Measurements from ENCODE around the gene SRCIN1. TPM values are rescaled to one million over a fixed set of nuclear protein-coding genes. Genes with fewer than 3 reads are reported as not detected.
A peak's percentile ranks its signal among the peaks of the same experiment; 100 is the strongest.
"Not testable (repeated sequence)": the region's sequence is repeated elsewhere in the genome, so short reads cannot be mapped to it uniquely, and the experiment has no call there.

Gene SRCIN1
- total RNA-seq, 1 donor from 2014 or later, result 24.5 TPM

- no peak for DNase-seq
These were observed 95.9 kb downstream of the SRCIN1 start for GRCh38 chr17:38509772-38510420.

- DNase-seq, result peak; percentile 44
These were observed 96.6 kb downstream of the SRCIN1 start for GRCh38 chr17:38508954-38509771.

DNA sequence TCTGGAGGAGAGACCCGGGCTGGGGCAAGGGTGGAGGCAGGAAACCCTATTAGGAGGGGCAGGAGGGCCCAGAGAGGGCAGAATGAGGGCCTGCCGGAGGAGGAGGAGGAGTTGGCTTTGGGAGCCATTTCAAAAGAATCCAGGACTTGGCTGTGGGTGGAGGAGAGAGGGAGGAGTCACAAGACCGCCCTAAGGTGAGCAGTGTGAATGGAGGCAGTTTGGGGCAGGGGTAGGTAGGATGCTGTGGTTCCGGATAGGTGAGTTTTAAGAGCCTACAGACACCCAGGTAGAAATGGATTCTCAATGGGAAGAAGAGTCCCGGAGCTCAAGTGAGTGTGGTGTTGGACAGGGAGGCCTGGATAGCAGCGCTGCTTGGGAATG is 97.2 kb downstream of the SRCIN1 start:
- DNase-seq, result no peak

DNA sequence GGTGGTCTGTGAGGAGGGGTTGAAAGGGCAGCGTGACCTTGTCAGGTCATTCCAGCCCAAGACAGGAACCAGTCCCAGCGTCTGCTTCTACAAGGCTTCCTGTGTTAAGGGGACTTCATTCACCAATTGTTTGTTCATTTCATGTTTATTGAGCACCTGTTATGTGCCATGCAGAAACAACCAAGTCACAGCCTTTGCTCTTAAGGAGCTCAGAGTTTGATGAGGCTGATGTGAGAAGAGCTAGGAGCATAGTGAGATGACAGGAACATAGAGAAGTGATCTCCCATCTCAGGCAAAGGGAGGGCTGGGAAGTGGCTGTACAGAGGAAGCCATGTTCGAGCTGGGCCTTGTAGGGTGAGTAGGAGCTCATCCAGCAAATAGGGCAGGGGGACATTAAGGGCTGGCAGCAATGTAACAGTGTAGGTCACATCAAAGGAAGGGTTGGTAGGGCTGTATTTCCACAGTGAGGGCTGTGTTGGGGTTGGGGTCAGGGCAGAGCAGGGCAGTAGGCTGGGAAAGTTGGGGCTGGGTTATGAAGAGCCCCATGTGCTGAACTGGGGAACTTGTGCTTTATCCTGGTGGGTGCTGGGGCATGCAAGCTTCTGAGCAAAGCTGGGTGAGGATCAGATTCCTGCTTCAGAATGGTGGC is 97.7 kb downstream of the SRCIN1 start:
- DNase-seq, result no peak

DNA sequence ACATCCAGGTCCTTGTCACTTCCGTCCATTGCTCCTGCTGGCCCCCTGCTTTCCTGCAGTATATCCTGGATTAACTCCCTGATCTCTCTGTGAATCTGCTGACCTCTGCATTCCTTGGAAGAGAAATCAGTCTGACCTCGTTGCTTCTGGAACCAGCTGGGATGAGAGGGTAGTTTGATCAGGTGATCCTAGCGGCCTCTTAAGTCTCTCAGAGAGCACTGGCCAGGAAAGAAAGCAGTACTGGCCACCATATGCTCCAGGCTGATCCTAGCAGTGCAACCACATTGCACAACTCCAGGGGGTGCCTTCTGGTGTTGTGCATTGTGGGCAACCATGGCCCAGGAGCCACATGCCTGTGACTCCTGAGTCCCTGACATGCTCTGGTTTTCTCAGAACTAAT is 98.3 kb downstream of the SRCIN1 start:
- DNase-seq, result no peak

GRCh38 chr17:38504216-38504615 is 101.5 kb downstream of the SRCIN1 start:
- DNase-seq, result no peak

GRCh38 chr17:38503286-38503913 is 102.4 kb downstream of the SRCIN1 start:
- not testable (repeated sequence) for DNase-seq

- not testable (repeated sequence) for DNase-seq
These were observed 104.0 kb downstream of the SRCIN1 start for GRCh38 chr17:38501718-38502117.

DNA sequence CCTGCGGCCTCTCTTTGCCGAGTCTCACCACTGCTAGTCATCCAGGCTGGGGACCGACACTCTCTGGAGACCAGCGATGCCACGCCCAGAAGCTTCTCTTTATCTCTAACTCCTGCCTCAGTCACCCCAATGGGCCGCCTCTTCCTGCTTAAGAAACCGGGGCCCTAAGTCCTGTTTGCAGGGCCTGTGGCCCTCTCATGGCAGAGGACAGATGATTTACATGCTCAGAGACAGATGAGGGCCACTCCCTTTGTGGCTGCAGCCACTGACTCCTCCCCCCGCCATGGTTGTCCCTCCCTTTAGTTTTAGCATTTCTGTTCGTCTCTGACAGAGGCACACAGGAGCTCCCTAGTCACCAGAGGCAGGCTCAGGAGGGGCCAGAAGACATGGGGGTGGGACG is 106.5 kb downstream of the SRCIN1 start:
- DNase-seq, result not testable (repeated sequence)

GRCh38 chr17:38498353-38498752 is 107.4 kb downstream of the SRCIN1 start:
- no peak for DNase-seq

- not testable (repeated sequence) for DNase-seq
These were observed 108.1 kb downstream of the SRCIN1 start for GRCh38 chr17:38497656-38498055.

- DNase-seq, result not testable (repeated sequence)
These were observed 111.6 kb downstream of the SRCIN1 start for GRCh38 chr17:38494152-38494551.

- peak; percentile 81 for DNase-seq
These were observed 113.4 kb downstream of the SRCIN1 start for GRCh38 chr17:38492067-38493040.

- not testable (repeated sequence) for DNase-seq
These were observed 114.2 kb downstream of the SRCIN1 start for GRCh38 chr17:38491346-38492066.

GRCh38 chr17:38489774-38490173 is 116.0 kb downstream of the SRCIN1 start:
- DNase-seq, result not testable (repeated sequence)

GRCh38 chr17:38485681-38486298 is 120.0 kb downstream of the SRCIN1 start:
- DNase-seq, result not testable (repeated sequence)

DNA sequence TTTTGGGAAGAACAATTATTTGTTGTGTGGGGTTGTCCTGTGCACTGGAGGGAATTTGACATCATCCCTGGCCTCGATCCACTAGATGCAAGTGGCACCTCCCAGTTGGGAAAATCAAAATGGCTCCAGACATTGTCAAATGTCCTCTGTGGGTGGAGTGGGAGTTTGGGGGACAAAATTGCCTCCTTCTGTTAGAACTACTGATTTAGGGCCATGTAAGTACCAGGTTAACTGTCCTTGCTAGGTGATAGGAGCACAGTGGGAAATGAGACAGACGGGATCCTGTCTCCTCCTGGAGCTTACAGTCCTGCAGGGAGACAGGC is 120.6 kb downstream of the SRCIN1 start:
- DNase-seq, result no peak

DNA sequence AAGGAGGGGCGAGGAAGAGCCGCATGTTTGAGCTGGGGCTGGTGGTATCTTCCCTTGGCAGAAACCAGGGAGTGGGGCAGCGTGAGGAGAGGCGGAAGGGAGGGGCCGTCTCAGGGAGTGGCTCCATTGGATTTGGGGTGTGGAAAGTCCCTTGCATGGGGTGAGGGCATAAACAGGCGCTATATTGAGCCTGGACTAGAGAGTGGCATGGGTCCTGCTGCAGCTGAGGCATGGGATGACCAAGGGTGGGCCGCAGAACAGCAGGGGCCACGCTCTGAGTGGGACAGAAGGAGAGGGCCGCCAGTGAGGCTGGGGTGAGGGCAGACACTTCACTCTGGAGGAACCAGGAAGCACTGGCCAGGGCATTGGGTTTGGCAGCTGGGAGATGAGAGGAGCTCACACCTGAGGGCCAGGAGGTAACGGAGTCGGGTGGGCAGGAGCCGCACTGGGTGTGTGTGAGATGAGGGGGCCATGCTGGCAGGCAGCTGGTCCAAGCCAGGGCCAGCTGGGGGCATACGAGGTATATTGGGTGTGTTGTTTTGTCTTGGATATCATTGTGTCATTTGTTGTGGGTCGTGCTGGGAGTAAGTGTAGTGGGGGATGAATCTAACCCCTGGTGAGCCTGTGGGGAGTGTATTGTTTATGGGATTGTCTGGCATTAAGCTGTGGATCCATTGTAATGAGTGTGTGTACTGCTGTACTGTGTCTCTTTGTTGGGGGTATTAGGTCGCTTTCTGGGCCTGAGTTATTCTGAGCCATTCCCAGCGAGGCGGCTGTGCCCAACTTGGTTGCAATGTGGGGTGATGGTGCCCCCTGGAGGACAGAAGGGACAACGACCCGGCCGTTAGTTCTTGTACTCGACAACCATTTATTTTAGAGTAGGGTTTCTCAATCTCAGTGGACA is 121.3 kb downstream of the SRCIN1 start:
- peak; percentile 60 for DNase-seq

- DNase-seq, result not testable (repeated sequence)
These were observed 123.1 kb downstream of the SRCIN1 start for GRCh38 chr17:38482700-38483043.
